Left forelimb (tissue), 1 donor: ENCODE measurements around the gene CNTROB.

Experiments used
- DNase-seq: peaks from one replicate; pipeline ENCODE4 v3.0.0-alpha.2; 2018; ENCODE audit warnings: low spot score

CNTROB gene

DNA sequence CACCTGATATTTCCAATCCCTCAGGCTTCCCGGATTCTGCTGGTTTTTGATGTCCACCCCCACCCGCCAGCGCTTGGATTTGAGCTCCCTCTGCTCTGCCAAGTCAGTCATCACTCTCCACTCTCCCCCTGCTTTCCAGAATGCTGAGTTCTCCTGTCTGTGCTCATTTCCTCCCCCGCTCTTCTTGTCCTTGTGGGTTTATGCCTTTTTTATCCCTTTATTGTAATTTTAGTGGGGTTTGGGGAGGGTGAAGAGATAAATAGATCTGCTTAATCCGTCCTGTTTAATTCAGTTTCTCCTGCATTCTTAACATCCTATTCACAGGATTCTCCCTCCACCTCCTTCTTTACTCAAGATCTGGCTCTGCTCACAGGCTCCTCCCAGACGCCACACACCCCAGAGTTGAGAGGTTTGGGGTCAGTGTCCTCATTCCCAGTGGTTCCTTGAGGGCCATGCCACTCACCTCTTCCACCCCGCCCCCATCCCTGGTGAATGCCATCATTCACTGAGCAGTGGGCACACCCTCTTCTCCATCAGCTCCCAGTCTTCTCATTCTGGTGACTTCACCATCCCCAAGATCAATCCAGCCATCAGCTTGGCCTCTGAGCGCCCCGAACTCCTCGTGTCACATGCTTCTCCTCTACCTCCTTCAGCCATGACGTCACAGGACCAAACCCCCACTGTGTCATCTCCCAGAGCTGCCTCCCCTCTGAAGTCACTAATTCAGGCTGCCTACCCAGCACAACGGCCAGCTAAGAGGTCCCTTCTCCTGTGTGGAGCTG is 55.3 kb downstream of the CNTROB start:
- DNase-seq = no peak

- DNase-seq = no peak
Measured at GRCh38 chr17:7988750-7989178, 56.8 kb downstream of the CNTROB start.

DNA sequence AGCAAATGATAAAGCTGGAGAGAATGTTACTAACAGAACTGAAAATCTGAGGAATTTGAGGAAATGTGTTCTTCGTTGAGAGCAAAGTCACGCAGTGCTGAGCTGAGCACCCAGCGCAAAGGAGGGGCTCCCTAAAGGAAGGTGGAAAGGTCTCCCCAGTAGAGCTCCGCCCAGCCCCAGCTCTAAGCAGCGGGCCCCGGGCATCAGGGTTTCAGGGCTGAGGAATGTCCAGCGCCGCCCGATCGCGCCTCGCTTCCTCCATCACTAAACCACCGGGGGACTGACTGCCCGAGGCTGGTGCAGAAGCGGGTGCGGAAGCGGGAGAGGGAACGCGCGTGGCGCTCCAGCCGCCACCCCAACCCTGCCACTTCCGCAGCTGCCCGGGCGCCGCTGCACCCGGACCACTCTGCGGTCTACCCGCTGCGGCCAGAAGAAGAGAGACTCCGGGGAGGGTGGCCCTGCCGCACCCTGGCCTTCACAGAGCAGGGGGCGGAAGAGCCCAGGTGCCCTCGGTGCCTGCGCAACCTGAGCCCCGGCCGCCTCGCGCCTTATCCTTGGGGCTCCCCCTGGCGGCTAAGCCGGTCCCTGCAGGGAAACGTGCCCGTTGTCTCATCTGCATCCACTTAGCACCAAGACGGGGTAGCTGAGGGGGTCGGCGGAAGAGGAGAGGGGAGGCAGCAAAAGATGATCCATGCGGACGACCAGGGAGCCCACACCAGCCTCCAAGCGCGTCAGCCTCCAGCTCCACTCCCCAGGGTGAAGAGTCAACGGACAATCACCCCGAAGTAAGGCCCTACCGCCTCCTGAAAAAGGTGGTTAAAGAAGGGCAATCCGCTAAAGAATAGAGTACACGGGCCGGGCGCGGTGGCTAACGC is 58.0 kb downstream of the CNTROB start:
- peak; percentile 88 for DNase-seq

DNA sequence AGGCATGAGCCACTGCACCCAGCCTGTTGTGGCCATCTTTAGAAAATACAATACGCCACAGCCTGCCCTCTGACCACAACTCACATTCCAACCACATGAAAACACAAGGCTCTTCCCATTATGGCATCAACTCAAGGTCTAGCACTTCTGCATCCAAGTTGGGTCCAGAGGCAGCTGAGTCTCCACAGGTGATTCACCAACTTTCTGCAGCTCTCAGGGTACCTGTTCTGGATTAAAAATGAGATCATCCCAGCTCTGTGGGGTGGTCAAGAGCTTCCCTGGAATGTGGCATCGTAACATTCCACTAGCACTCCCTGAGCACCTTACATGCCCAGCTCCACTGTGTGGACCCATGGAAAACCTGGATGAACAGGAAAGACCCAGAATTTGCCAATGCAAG is 60.5 kb downstream of the CNTROB start:
- no peak for DNase-seq

DNA sequence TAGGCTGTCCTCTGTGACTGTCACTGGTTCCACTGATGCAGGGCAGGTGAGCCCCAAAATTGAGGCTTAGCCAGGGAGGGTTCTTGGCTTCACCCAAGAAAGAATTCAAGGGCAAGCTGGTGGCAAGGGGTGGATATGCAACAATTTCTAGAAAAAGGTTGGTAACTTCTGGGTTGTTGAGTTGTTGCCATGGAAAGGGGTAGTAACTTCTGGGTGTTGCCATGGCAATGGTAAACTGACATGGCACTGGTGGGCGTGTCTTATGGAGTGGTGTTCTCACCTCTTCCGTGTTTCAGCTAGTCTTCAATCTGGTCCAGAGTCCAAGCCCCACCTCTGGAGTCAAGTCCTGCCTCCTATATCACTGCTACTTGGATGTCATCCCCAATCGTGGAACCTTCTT is 60.9 kb downstream of the CNTROB start:
- DNase-seq = no peak

DNA sequence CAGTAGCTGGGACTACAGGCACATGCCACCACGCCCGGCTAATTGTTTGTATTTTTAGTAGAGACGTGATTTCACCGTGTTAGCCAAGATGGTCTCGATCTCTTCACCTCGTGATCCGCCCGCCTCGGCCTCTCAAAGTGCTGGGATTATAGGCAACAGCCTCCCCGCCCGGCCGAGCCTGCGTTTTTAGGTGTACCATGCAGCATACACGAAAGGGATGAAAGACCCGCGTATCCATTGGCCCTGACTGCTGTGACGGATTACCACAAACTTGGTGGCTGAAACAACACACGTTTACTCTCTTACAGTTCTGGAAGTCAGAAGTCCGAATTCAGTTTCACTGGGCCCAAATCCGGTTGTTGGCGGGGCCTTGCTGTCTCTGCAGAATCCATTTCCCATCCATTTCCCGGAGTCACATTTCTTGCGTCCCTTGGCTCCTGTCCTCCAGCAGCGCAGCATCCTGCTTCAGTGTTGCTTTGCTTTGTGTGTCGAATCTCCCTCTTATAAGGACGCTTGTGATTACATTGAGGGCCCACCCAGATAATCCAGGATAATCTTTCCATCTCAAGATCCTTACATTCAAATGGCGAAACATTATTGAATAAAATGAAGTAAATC is 62.1 kb downstream of the CNTROB start:
- DNase-seq = no peak

GRCh38 chr17:7995724-7996123 is 63.7 kb downstream of the CNTROB start:
- no peak for DNase-seq

GRCh38 chr17:7997186-7997585 is 65.2 kb downstream of the CNTROB start:
- no peak for DNase-seq
